HEK293 (cell line): ENCODE data around the gene MEIKIN.

ENCODE experiments used
- CTCF ChIA-PET: fragments of 350-600 bp; formaldehyde crosslinking; extraction: SDS; loops from one replicate; lab custom pipeline; 2021; ENCODE audit warnings: antibody characterized with exemption; lab: Yijun Ruan, JAX
- POLR2A ChIA-PET: fragments of 300-600 bp; formaldehyde crosslinking; extraction: SDS; loops from one replicate; lab custom pipeline; 2020; ENCODE audit warnings: antibody characterized with exemption, inconsistent platforms; lab: Yijun Ruan, JAX
- H3K27ac ChIP-seq: fragments of 200-500 bp; sonication (Bioruptor generic); 2 replicates; pipeline ENCODE4 v1.5.1; 2014; ENCODE audit warnings: low read depth, low read length, control low read depth, inconsistent platforms; ENCODE audit errors: extremely low read depth
- H3K36me3 ChIP-seq, 2 experiments: fragments of 200-500 bp in 1 of 2; sonication (Bioruptor generic) in 1 of 2; 1 replicate in 1 of 2; 2 replicates in 1 of 2; pipeline ENCODE4 v1.5.1; 2014 to 2017; ENCODE audit warnings: inconsistent platforms in 2 of 2, low read length in 2 of 2; ENCODE audit not compliant: control insufficient read depth in 2 of 2, insufficient read depth in 1 of 2
- H3K4me1 ChIP-seq: fragments of 200-500 bp; sonication (Bioruptor generic); 2 replicates; pipeline ENCODE4 v1.5.1; 2014; ENCODE audit warnings: mild to moderate bottlenecking, low read length, inconsistent platforms; ENCODE audit not compliant: control insufficient read depth, insufficient read depth
- H3K4me3 ChIP-seq: 2 replicates; pipeline ENCODE4 v1.5.1; 2011; ENCODE audit warnings: low read depth, mild to moderate bottlenecking, control low read depth, low read length, moderate library complexity
- H3K9me3 ChIP-seq: fragments of 200-500 bp; sonication (Bioruptor generic); 2 replicates; pipeline ENCODE4 v1.5.1; 2014; ENCODE audit warnings: low read depth, low read length, inconsistent platforms; ENCODE audit not compliant: control insufficient read depth, insufficient read depth
- KLF1 ChIP-seq: fragments of 450-650 bp; formaldehyde crosslinking; IDR thresholded peaks from 2 replicates; pipeline ENCODE4 v1.5.1; 2016; ENCODE audit warnings: missing biosample characterization, missing genetic modification characterization
- KLF17 ChIP-seq: fragments of 450-650 bp; formaldehyde crosslinking; IDR thresholded peaks from 2 replicates; pipeline ENCODE4 v1.5.1; 2016; ENCODE audit warnings: missing biosample characterization, missing genetic modification characterization
- KLF9 ChIP-seq: fragments of 450-650 bp; formaldehyde crosslinking; IDR thresholded peaks from 2 replicates; pipeline ENCODE4 v1.5.1; 2016; ENCODE audit warnings: missing biosample characterization, missing genetic modification characterization, low read depth
- PATZ1 ChIP-seq: fragments of 450-650 bp; formaldehyde crosslinking; IDR thresholded peaks from 2 replicates; pipeline ENCODE4 v1.5.1; 2016; ENCODE audit warnings: missing biosample characterization, missing genetic modification characterization
- PRDM10 ChIP-seq: fragments of 450-650 bp; formaldehyde crosslinking; IDR thresholded peaks from 2 replicates; pipeline ENCODE4 v1.5.1; 2016; ENCODE audit warnings: missing biosample characterization, missing genetic modification characterization
- REPIN1 ChIP-seq: fragments of 450-650 bp; formaldehyde crosslinking; IDR thresholded peaks from 2 replicates; pipeline ENCODE4 v1.5.1; 2017; ENCODE audit warnings: missing biosample characterization, missing genetic modification characterization, low read depth
- ZBTB10 ChIP-seq: fragments of 450-650 bp; formaldehyde crosslinking; IDR thresholded peaks from 2 replicates; pipeline ENCODE4 v1.5.1; 2016; ENCODE audit warnings: missing biosample characterization, missing genetic modification characterization
- ZNF132 ChIP-seq: fragments of 450-650 bp; formaldehyde crosslinking; IDR thresholded peaks from 2 replicates; pipeline ENCODE4 v1.5.1; 2017; ENCODE audit warnings: missing biosample characterization, missing genetic modification characterization, borderline replicate concordance
- ZNF302 ChIP-seq: fragments of 450-650 bp; formaldehyde crosslinking; IDR thresholded peaks from 2 replicates; pipeline ENCODE4 v1.5.1; 2016; ENCODE audit warnings: missing biosample characterization, missing genetic modification characterization, low read depth
- ZNF366 ChIP-seq: fragments of 450-650 bp; formaldehyde crosslinking; conservative IDR thresholded peaks from 2 replicates; pipeline ENCODE4 v1.5.1; 2016; ENCODE audit warnings: missing biosample characterization, missing genetic modification characterization
- ZNF529 ChIP-seq: fragments of 450-650 bp; formaldehyde crosslinking; IDR thresholded peaks from 2 replicates; pipeline ENCODE4 v1.5.1; 2017; ENCODE audit warnings: missing genetic modification characterization, missing biosample characterization; ENCODE audit not compliant: insufficient replicate concordance
- ZNF629 ChIP-seq: fragments of 450-650 bp; formaldehyde crosslinking; IDR thresholded peaks from 2 replicates; pipeline ENCODE4 v1.5.1; 2017; ENCODE audit warnings: missing biosample characterization, missing genetic modification characterization
- ZNF658 ChIP-seq: fragments of 450-650 bp; formaldehyde crosslinking; IDR thresholded peaks from 2 replicates; pipeline ENCODE4; 2016; ENCODE audit warnings: missing biosample characterization, missing genetic modification characterization
- ZNF830 ChIP-seq: fragments of 450-650 bp; IDR thresholded peaks from 2 replicates; pipeline ENCODE4 v1.5.0; 2018; ENCODE audit warnings: missing biosample characterization, missing genetic modification characterization, low read depth, mild to moderate bottlenecking, moderate library complexity

MEIKIN gene

GRCh38 chr5:131973089-131973712, 27.7 kb upstream of the MEIKIN start:
- no peak overlapping the region for H3K4me3 ChIP-seq

More at GRCh38 chr5:131973089-131973712, 27.7 kb upstream of the MEIKIN start:
- H3K9me3 ChIP-seq, result no peaks in the 10 kb centered on the region
- CTCF ChIA-PET, result interaction anchor here (0.7 kb wide), 1 partner anchor 178 kb away, joined by 3 read pairs; no protein-coding TSS in a partner anchor
- TF ChIP-seq ZNF132 (tag by site-specific recombination) (no peak), KLF1 (tag by site-specific recombination) (no peak), PRDM10 (tag by site-specific recombination) (no peak), ZNF658 (tag by site-specific recombination) (no peak), REPIN1 (tag by site-specific recombination) (no peak), ZNF529 (tag by site-specific recombination) (no peak), ZNF366 (tag by site-specific recombination) (no peak), ZNF629 (tag by site-specific recombination) (no peak), KLF17 (tag by site-specific recombination) (no peak), ZNF302 (tag by site-specific recombination) (no peak), PATZ1 (tag by site-specific recombination) (no peak), ZNF830 (tag by site-specific recombination) (no peak), KLF9 (tag by site-specific recombination) (no peak), ZBTB10 (no peak)
- TF ChIP-seq, all 188 proteins: peak for 0
- Histone ChIP-seq H3K36me3 (no peaks in the 10 kb centered on the region), H3K27ac (no peak overlapping the region), H3K4me1 (no peaks in the 10 kb centered on the region)
- POLR2A ChIA-PET, result no interaction called here
